GM19468 (cell line): ENCODE results near the gene GIMD1.
A peak's percentile ranks its signal among the peaks of the same experiment; 100 is the strongest.

Source experiments
- ATAC-seq: cut with Tn5 transposase; IDR thresholded peaks from one replicate; pipeline ENCODE4 v1.9.1; 2021; ENCODE audit warnings: mild to moderate bottlenecking, moderate library complexity, moderate number of reproducible peaks; ENCODE audit not compliant: unreplicated experiment; ENCODE audit errors: extremely low read depth

GIMD1 gene

GRCh38 chr4:106316773-106317409, 51.7 kb downstream of the GIMD1 start:
- no peak for ATAC-seq

- peak; percentile 86 for ATAC-seq
Observed at GRCh38 chr4:106315968-106316772, 52.4 kb downstream of the GIMD1 start, which contains the start of the genes AIMP1 and TBCK. Gene AIMP1, plus strand, starts transcription at chr4:106316550. Its CDS starts 8,460 bp downstream, at chr4:106325010. Gene TBCK, minus strand, starts transcription at chr4:106316209. Its CDS starts 7,249 bp downstream, at chr4:106308960.

- no peak for ATAC-seq
Observed at GRCh38 chr4:106315476-106315967, 53.1 kb downstream of the GIMD1 start.

- no peak for ATAC-seq
Observed at GRCh38 chr4:106314960-106315359, 53.6 kb downstream of the GIMD1 start.

DNA sequence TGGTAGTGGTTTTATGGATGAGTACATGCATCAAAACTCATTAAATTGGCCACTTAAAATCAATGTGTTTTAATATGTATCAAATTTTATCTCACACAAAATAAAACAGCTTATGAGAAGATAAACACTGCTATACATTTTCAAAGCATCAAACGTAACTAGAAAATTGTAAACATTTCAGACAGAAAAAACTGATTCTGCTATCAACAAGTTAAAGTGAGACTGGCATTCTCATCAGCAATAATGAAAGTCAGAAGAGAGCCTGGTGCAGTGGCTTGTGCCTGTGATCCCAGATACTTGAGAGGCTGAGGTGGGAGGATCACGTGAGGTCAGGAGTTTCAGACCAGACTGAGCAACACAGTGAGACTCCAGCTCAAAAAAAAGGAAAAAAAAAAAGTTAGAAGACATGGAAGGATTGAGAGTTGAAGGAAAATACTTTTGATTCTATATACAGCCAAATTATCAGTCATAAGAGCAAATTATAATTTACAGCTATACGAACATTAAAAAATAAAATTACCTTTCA, 55.5 kb downstream of the GIMD1 start:
- ATAC-seq, result no peak

DNA sequence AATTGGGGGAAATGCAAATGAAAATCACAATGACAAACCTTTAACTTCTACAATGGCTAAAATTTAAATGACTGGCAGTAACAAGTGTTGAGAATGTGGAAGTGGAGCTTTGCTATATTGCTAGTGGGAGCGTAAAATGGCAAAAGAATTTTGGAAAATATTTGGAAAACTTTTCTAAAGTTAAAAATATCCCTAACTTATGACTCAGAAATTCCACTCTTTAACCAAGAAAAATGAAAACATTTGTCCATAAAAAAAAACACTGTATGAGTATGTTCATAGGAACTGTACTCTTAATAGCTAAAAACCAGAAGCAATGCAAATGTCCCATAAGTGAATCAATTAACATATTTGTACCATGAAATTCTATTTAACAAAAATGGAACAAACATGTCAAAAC, 56.2 kb downstream of the GIMD1 start:
- no peak for ATAC-seq
